ENCODE data around the gene CDH4.

DNA sequence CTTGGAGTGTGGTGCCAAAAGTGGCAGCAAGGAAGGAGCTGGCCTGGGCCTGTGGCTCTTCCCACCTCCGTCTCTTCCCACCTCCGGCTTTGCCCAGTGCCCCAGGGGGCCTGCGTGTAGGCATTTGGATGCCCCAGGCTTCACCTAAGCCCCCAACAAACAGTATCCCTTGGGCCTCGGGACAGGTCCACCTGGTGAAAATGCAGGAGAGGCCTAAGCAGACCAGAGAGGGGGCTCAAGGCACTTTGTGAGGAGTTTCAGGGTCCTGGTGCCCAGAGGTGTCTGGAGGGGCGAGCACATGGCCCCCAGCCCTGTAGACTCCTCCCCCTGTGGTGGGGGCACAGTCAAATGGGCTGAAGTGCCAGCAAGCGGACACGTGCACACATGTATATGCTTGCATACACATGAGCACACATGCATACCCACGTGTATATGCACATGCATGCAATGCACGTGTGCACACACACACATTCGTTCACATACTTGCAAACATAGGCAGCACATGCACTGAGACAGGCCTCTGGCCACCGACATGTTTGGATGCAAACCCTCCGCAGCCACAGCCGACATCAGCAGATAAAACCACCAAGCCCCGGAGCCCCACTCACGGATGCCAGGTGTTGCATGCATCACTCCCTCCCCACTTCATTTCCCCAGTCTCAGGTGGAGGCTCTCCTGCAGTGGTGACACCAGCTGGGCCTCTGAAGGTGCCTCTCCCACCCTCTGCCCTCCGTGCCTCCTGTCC is 689.1 kb downstream of the CDH4 start:
- no peak for TF ChIP-seq CTCF (conservative IDR thresholded peaks at IDR 0.05)
- no peak for TF ChIP-seq EZH2 (IDR thresholded peaks at IDR 0.05; ENCODE audit: low read depth)
